ENCODE results near the gene TBC1D23. TPM values are rescaled to one million over a fixed set of nuclear protein-coding genes. Genes with fewer than 3 reads are reported as not detected.

Gene TBC1D23
- total RNA-seq, 1 donor = 76.4 TPM

GRCh38 chr3:100354850-100355249 is 94.1 kb downstream of the TBC1D23 start:
- DNase-seq (ENCODE audit: low read depth) = peak; percentile 51
- no peak for TF ChIP-seq CTCF (IDR thresholded peaks at IDR 0.05; ENCODE audit: insufficient read depth, low read length)
- no peak overlapping the region for H3K4me3 ChIP-seq (ENCODE audit: low read depth, low read length)

- TF ChIP-seq CTCF (IDR thresholded peaks at IDR 0.05; ENCODE audit: insufficient read depth, low read length) = no peak
- DNase-seq (ENCODE audit: low read depth) = no peak
- H3K4me3 ChIP-seq (ENCODE audit: low read depth, low read length) = no peak overlapping the region
These were observed 97.6 kb downstream of the TBC1D23 start for GRCh38 chr3:100358413-100358812.

GRCh38 chr3:100359035-100359434 is 98.2 kb downstream of the TBC1D23 start:
- DNase-seq (ENCODE audit: low read depth) = no peak
- TF ChIP-seq CTCF (IDR thresholded peaks at IDR 0.05; ENCODE audit: insufficient read depth, low read length) = no peak

GRCh38 chr3:100360757-100361496 is 100.1 kb downstream of the TBC1D23 start:
- no peak for TF ChIP-seq CTCF (IDR thresholded peaks at IDR 0.05; ENCODE audit: insufficient read depth, low read length)
- no peak for DNase-seq (ENCODE audit: low read depth)

More at GRCh38 chr3:100359035-100359434, 98.2 kb downstream of the TBC1D23 start:
- no peak overlapping the region for H3K4me3 ChIP-seq (ENCODE audit: low read depth, low read length)

GRCh38 chr3:100361897-100362296 is 101.1 kb downstream of the TBC1D23 start:
- no peak overlapping the region for H3K4me3 ChIP-seq (ENCODE audit: low read depth, low read length)
- no peak for TF ChIP-seq CTCF (IDR thresholded peaks at IDR 0.05; ENCODE audit: insufficient read depth, low read length)
- DNase-seq (ENCODE audit: low read depth) = peak; percentile 20

More at GRCh38 chr3:100360757-100361496, 100.1 kb downstream of the TBC1D23 start:
- no peak overlapping the region for H3K4me3 ChIP-seq (ENCODE audit: low read depth, low read length)

GRCh38 chr3:100364421-100364820 is 103.6 kb downstream of the TBC1D23 start:
- no peak for TF ChIP-seq CTCF (IDR thresholded peaks at IDR 0.05; ENCODE audit: insufficient read depth, low read length)
- no peak for DNase-seq (ENCODE audit: low read depth)
- no peak overlapping the region for H3K4me3 ChIP-seq (ENCODE audit: low read depth, low read length)

Data from fibroblast of the aortic adventitia (primary cell).